GM20000 (cell line): Measurements from ENCODE around the gene CTCFL.

Experiments
- DNase-seq: peaks from one replicate; pipeline ENCODE4 v3.0.0; 2012; ENCODE audit warnings: low spot score
- TF ChIP-seq, protein P1 (sequence below): IDR thresholded peaks from 2 replicates; pipeline ENCODE4 v1.5.1; 2012; ENCODE audit warnings: mild to moderate bottlenecking, control low read depth; ENCODE audit errors: extremely low read depth, missing control alignments

Gene CTCFL

GRCh38 chr20:57539889-57540288, 14.9 kb upstream of the CTCFL start:
- TF ChIP-seq, protein P1, sequence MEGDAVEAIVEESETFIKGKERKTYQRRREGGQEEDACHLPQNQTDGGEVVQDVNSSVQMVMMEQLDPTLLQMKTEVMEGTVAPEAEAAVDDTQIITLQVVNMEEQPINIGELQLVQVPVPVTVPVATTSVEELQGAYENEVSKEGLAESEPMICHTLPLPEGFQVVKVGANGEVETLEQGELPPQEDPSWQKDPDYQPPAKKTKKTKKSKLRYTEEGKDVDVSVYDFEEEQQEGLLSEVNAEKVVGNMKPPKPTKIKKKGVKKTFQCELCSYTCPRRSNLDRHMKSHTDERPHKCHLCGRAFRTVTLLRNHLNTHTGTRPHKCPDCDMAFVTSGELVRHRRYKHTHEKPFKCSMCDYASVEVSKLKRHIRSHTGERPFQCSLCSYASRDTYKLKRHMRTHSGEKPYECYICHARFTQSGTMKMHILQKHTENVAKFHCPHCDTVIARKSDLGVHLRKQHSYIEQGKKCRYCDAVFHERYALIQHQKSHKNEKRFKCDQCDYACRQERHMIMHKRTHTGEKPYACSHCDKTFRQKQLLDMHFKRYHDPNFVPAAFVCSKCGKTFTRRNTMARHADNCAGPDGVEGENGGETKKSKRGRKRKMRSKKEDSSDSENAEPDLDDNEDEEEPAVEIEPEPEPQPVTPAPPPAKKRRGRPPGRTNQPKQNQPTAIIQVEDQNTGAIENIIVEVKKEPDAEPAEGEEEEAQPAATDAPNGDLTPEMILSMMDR: no peak
- DNase-seq: no peak

DNA sequence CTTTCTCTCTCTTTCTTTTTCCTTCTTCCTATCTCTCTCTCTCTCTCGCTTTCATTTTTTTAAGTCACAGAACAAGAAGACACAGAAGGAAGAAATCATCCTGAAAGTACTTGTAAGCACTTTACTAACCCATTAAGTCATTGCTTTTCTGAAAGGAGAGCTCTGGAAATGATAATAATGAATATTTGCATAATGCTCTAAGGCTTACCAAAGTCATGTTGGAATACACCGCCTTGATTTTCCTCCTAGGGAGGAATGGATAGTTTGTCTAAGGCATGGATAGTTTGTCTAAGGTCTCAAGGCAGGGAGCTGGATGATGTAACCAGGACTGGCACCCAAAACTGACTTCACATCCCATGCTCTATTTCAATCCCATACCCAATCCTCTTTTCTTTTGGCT, 12.9 kb upstream of the CTCFL start:
- TF ChIP-seq, protein P1: no peak
- no peak for DNase-seq

GRCh38 chr20:57536771-57537724, 12.1 kb upstream of the CTCFL start:
- TF ChIP-seq, protein P1: no peak
- DNase-seq: no peak

DNA sequence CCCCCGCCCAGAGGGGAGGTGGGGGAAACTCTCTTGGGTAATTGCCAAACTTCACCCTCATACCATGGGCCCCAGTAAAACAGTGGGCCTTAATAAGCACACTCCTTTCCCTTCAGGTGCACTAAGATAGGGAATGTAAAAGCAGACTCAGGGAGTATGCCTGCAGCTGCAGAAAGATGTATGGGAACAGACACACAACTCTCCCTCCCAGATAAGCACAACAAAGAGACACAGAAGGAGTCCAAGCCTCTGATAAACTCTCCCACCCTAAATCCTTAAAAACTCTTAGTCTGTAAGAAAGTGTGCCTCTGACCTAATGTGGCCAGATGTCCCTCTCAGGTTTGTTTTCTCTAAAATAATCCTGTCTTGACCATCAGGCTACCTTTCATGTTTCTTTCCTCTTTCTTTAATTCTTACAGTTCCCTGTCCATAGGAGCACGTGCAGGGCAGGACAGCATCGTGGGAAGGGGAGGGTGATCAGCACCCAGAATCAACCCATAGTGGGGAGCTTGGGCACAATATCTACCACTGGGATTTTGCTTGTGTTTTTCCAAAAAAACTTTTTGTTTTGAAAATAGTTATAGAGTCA, 11.3 kb upstream of the CTCFL start:
- no peak for DNase-seq
- TF ChIP-seq, protein P1: no peak

GRCh38 chr20:57535297-57535696, 10.4 kb upstream of the CTCFL start:
- TF ChIP-seq, protein P1: no peak
- no peak for DNase-seq

- TF ChIP-seq, protein P1: no peak
- no peak for DNase-seq
Observed at GRCh38 chr20:57532104-57532503, 7.2 kb upstream of the CTCFL start.

- TF ChIP-seq, protein P1: no peak
- DNase-seq: no peak
Observed at GRCh38 chr20:57530327-57530981, 5.5 kb upstream of the CTCFL start.
